Measurements from ENCODE around the gene RHOBTB3. TPM values are rescaled to one million over a fixed set of nuclear protein-coding genes. Genes with fewer than 3 reads are reported as not detected.

The RHOBTB3 gene
- total and polyA plus RNA-seq, 8 donors: 13.7 to 730 (median 89.3) TPM

- H3K27me3 ChIP-seq: no peaks in the 10 kb centered on the region
- intact Hi-C loops (cut with DNase I; ENCODE audit: low total_unique reads): no loop called here
- H3K36me3 ChIP-seq: peaks cover 0 to 49% (median 18%) of the 10 kb centered on the region in 4 donors
- H3K9me3 ChIP-seq: no peaks in the 10 kb centered on the region
- H3K4me3 ChIP-seq: no peak overlapping the region
- TF ChIP-seq POLR2A (IDR thresholded peaks at IDR 0.05): no peak
- TF ChIP-seq CTCF (IDR thresholded peaks at IDR 0.05): no peak
- no peak for TF ChIP-seq POLR2AphosphoS5 (IDR thresholded peaks at IDR 0.05)
- no peak for TF ChIP-seq EP300 (IDR thresholded peaks at IDR 0.05)
- peaks cover 9 to 78% (median 36%) of the 10 kb centered on the region in 4 donors for H3K4me1 ChIP-seq
- no peak overlapping the region for H3K27ac ChIP-seq
- 80 to 89% (median 85%) methylated on average over 2 of the region's 2 CpGs for WGBS, 5 donors
- DNase-seq: no peak
Measured at GRCh38 chr5:95739857-95740256, 8.7 kb downstream of the RHOBTB3 start.

- Histone ChIP-seq H3K4me1 (peaks cover 0 to 68% (median 22%) of the 10 kb centered on the region in 4 donors), H3K9me3 (no peaks in the 10 kb centered on the region), H3K27ac (no peak overlapping the region), H3K4me3 (no peak overlapping the region), H3K36me3 (peaks cover 0 to 56% (median 25%) of the 10 kb centered on the region in 4 donors), H3K27me3 (no peaks in the 10 kb centered on the region)
- DNase-seq: no peak
- WGBS, 5 donors: 83 to 88% (median 86%) methylated on average over 4 of the region's 4 CpGs
- intact Hi-C loops (cut with DNase I; ENCODE audit: low total_unique reads): no loop called here
- TF ChIP-seq EP300 (IDR thresholded peaks at IDR 0.05): no peak
- TF ChIP-seq CTCF (IDR thresholded peaks at IDR 0.05): no peak
- TF ChIP-seq POLR2A (IDR thresholded peaks at IDR 0.05): no peak
- TF ChIP-seq POLR2AphosphoS5 (IDR thresholded peaks at IDR 0.05): no peak
Measured at GRCh38 chr5:95741458-95741857, 10.3 kb downstream of the RHOBTB3 start.

GRCh38 chr5:95743232-95743631, 12.1 kb downstream of the RHOBTB3 start:
- TF ChIP-seq EP300 (IDR thresholded peaks at IDR 0.05) (no peak), POLR2AphosphoS5 (IDR thresholded peaks at IDR 0.05) (no peak), CTCF (IDR thresholded peaks at IDR 0.05) (no peak), POLR2A (IDR thresholded peaks at IDR 0.05) (no peak)
- Histone ChIP-seq H3K36me3 (peaks cover 0 to 51% (median 31%) of the 10 kb centered on the region in 4 donors), H3K4me3 (no peak overlapping the region), H3K4me1 (peaks cover 0 to 65% (median 12%) of the 10 kb centered on the region in 4 donors), H3K9me3 (no peaks in the 10 kb centered on the region), H3K27ac (no peak overlapping the region), H3K27me3 (no peaks in the 10 kb centered on the region)
- DNase-seq: no peak
- intact Hi-C loops (cut with DNase I; ENCODE audit: low total_unique reads): no loop called here
- WGBS, 5 donors: 85 to 95% (median 89%) methylated on average over 2 of the region's 2 CpGs

GRCh38 chr5:95743877-95744276, 12.7 kb downstream of the RHOBTB3 start:
- WGBS, 5 donors: 87 to 100% (median 92%) methylated on average over 1 of the region's 1 CpG
- H3K27me3 ChIP-seq: no peaks in the 10 kb centered on the region
- H3K9me3 ChIP-seq: no peaks in the 10 kb centered on the region
- no peak overlapping the region for H3K27ac ChIP-seq
- no peak for DNase-seq
- H3K4me1 ChIP-seq: peaks cover 0 to 65% (median 12%) of the 10 kb centered on the region in 4 donors
- H3K36me3 ChIP-seq: peaks cover 0 to 51% (median 29%) of the 10 kb centered on the region in 4 donors
- no peak for TF ChIP-seq EP300 (IDR thresholded peaks at IDR 0.05)
- TF ChIP-seq CTCF (IDR thresholded peaks at IDR 0.05): no peak
- TF ChIP-seq POLR2A (IDR thresholded peaks at IDR 0.05): no peak
- no peak for TF ChIP-seq POLR2AphosphoS5 (IDR thresholded peaks at IDR 0.05)
- intact Hi-C loops (cut with DNase I; ENCODE audit: low total_unique reads): no loop called here
- no peak overlapping the region for H3K4me3 ChIP-seq

Measured in stomach (tissue), 9 donors.